K562 (cell line): Measurements from ENCODE around the gene SLC7A8. TPM values are rescaled to one million over a fixed set of nuclear protein-coding genes. Genes with fewer than 3 reads are reported as not detected.
A peak's percentile ranks its signal among the peaks of the same experiment; 100 is the strongest.

ENCODE experiments used
- CCAR2 ChIP-seq: fragments of 200-400 bp; formaldehyde crosslinking; IDR thresholded peaks from 2 replicates; pipeline ENCODE4 v1.6.1; 2017; ENCODE audit warnings: mild to moderate bottlenecking, low read depth, low read length
- FOXA1 ChIP-seq: fragments of 450-650 bp; IDR thresholded peaks from 2 replicates; pipeline ENCODE4 v1.6.1; 2016; ENCODE audit warnings: mild to moderate bottlenecking, borderline replicate concordance
- HNRNPL ChIP-seq: fragments of 200-400 bp; formaldehyde crosslinking; IDR thresholded peaks from 2 replicates; pipeline ENCODE4 v1.6.1; 2017; ENCODE audit warnings: low read depth, mild to moderate bottlenecking, low read length
- JUND ChIP-seq, 2 experiments: IDR thresholded peaks; 2 replicates in 1 of 2; 3 replicates in 1 of 2; pipeline ENCODE4 v1.6.1; 2011; ENCODE audit warnings: borderline replicate concordance in 2 of 2, low read depth in 2 of 2, low read length in 2 of 2, improper control_type of control experiment in 1 of 2, missing biosample characterization in 1 of 2, missing genetic modification characterization in 1 of 2, missing genetic modification reagents in 1 of 2
- KHSRP ChIP-seq: fragments of 450-650 bp; IDR thresholded peaks from 2 replicates; pipeline ENCODE4 v1.6.1; 2017
- MLLT1 ChIP-seq, 2 experiments: fragments of 450-650 bp; IDR thresholded peaks; 2 replicates each; pipeline ENCODE4 v1.6.1; 2016
- NEUROD1 ChIP-seq: fragments of 150-350 bp; IDR thresholded peaks from 2 replicates; pipeline ENCODE4 v1.6.1; 2014; ENCODE audit warnings: borderline replicate concordance, low read length, low read depth; ENCODE audit not compliant: partially characterized antibody
- PCBP2 ChIP-seq: fragments of 200-400 bp; formaldehyde crosslinking; IDR thresholded peaks from 2 replicates; pipeline ENCODE4 v1.6.1; 2018; ENCODE audit warnings: low read length, low read depth, mild to moderate bottlenecking, moderate library complexity; ENCODE audit not compliant: poor library complexity, severe bottlenecking
- PREB ChIP-seq: sonication (generic); formaldehyde crosslinking; IDR thresholded peaks from 2 replicates; pipeline ENCODE4 v1.8.1; 2023; ENCODE audit warnings: mild to moderate bottlenecking, missing genetic modification reagents
- SRSF3 ChIP-seq: fragments of 200-400 bp; formaldehyde crosslinking; IDR thresholded peaks from 2 replicates; pipeline ENCODE4 v1.6.1; 2016; ENCODE audit warnings: mild to moderate bottlenecking, low read length, moderate library complexity; ENCODE audit not compliant: insufficient read depth
- TCF3 ChIP-seq: sonication (generic); formaldehyde crosslinking; IDR thresholded peaks from 2 replicates; pipeline ENCODE4 v1.4.0; 2020; ENCODE audit warnings: mild to moderate bottlenecking, missing genetic modification reagents
- TFE3 ChIP-seq: fragments of 450-650 bp; formaldehyde crosslinking; IDR thresholded peaks from 2 replicates; pipeline ENCODE4 v1.4.0; 2020; ENCODE audit warnings: mild to moderate bottlenecking, mixed read lengths
- ZFP36 ChIP-seq: fragments of 150-350 bp; IDR thresholded peaks from 2 replicates; pipeline ENCODE4 v1.6.1; 2018; ENCODE audit warnings: low read length, low read depth; ENCODE audit not compliant: partially characterized antibody
- ZNF445 ChIP-seq: fragments of 250-450 bp; sonication (Bioruptor Pico); IDR thresholded peaks from 2 replicates; pipeline ENCODE4 v1.4.0; 2020; ENCODE audit warnings: low read depth, mild to moderate bottlenecking, moderate library complexity
- ZNF609 ChIP-seq: sonication (generic); formaldehyde crosslinking; IDR thresholded peaks from 2 replicates; pipeline ENCODE4 v1.8.1; 2023; ENCODE audit warnings: missing genetic modification reagents, mild to moderate bottlenecking, borderline replicate concordance
- ZNF644 ChIP-seq: fragments of 200-800 bp; sonication (Bioruptor generic); IDR thresholded peaks from 2 replicates; pipeline ENCODE4 v1.6.1; 2016; ENCODE audit warnings: low read depth, missing genetic modification characterization, missing compliant biosample characterization
- polyA plus RNA-seq, 8 experiments: library from polyadenylated mRNA; depleted of rRNA in 4 of 8; stranded (reverse) in 5 of 8; unstranded in 3 of 8; fragments of >200 nt; fragmentation: Nextera tagmentation in 2 of 8; fragmentation: Illumina TruSeq in 1 of 8; extraction: Ambion mirVana in 2 of 8; extraction: Trizol in 1 of 8; gene quantifications; 2 replicates each; pipeline versions ENCODE4 v1.2.1 to v1.2.3, GENCODE V29; 2011 to 2014; ENCODE audit warnings: inconsistent platforms in 1 of 8, missing spikeins in 1 of 8
- total RNA-seq, 7 experiments: library from RNA; depleted of rRNA in 6 of 7; stranded (reverse); fragments of >200 nt in 6 of 7; fragmentation: Illumina TruSeq in 2 of 7; extraction: Trizol in 2 of 7; gene quantifications; 2 replicates each; pipeline versions ENCODE4 v1.2.1 to v1.2.3, GENCODE V29; 2011 to 2021; ENCODE audit warnings: low replicate concordance in 1 of 7

Gene SLC7A8
- total and polyA plus RNA-seq, 9 of the 15 experiments (the other 6 are each of a cell fraction or from before 2014, with no cell fraction given), result 2.0 to 33.0 (median 6.0) TPM

GRCh38 chr14:23078692-23079116, 104.8 kb downstream of the SLC7A8 start (continued):
- peak; percentile 66 for TF ChIP-seq TFE3 (CRISPR knock-in tag)
- TF ChIP-seq PCBP2, result no peak
- TF ChIP-seq ZNF644 (tag), result peak; percentile 54; the same call in 1 of the 2 replicates
- peak; percentile 97 for TF ChIP-seq JUND (IDR thresholded peaks at IDR 0.05; ENCODE audit: borderline replicate concordance, low read depth, low read length)
- TF ChIP-seq JUND (tag; IDR thresholded peaks at IDR 0.05; ENCODE audit: borderline replicate concordance, low read depth, low read length), result peak; percentile 96; the same call in 2 of the 3 replicates
- no peak for TF ChIP-seq CCAR2
- TF ChIP-seq FOXA1, result no peak
- TF ChIP-seq KHSRP, result no peak
- no peak for TF ChIP-seq MLLT1 (IDR thresholded peaks at IDR 0.05)
- no peak for TF ChIP-seq HNRNPL
- peak; percentile 18 for TF ChIP-seq NEUROD1
- no peak for TF ChIP-seq ZNF445
- TF ChIP-seq PREB (CRISPR knock-in tag), result no peak
- no peak for TF ChIP-seq SRSF3
- TF ChIP-seq TCF3 (CRISPR knock-in tag), result no peak
- TF ChIP-seq ZNF609, result 0 out of 2 replicates have a peak, but pooled peaks have one; percentile 24
- TF ChIP-seq ZFP36, result no peak
